GM18498 (cell line): ENCODE data around the gene IL27RA.

ENCODE experiments used
- ATAC-seq: cut with Tn5 transposase; IDR thresholded peaks from one replicate; pipeline ENCODE4 v1.9.1; 2021; ENCODE audit warnings: mild to moderate bottlenecking, moderate library complexity; ENCODE audit not compliant: unreplicated experiment

The IL27RA gene

DNA sequence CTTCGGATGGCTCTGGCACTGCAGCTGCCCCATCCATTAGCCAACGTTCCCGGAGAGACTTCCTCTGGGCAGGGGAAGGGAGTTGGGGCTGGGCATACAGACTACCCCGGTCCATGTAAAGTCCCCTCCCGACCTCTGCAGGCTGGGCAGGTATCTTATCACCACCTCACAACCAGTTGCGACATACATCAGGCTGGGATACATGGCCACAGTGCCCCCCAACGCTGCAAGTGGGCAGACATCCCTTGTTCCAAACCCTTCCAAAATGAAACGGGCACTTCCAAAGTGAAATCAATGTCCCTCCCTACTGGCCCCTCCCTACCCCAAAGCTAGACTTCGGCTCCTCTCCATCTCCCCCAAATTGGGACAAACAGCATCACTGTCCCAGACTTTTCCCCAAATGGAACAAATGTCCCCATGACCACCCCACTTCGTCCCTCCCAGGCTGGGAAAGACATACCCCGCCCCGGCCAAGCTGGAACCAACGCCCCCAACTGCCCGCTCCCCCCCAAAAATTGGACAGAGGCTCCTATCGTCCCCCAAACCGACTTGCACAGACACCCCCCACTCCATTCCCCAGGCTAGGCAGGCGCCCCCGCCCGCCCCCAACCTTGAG, 25.3 kb downstream of the IL27RA start:
- no peak for ATAC-seq

DNA sequence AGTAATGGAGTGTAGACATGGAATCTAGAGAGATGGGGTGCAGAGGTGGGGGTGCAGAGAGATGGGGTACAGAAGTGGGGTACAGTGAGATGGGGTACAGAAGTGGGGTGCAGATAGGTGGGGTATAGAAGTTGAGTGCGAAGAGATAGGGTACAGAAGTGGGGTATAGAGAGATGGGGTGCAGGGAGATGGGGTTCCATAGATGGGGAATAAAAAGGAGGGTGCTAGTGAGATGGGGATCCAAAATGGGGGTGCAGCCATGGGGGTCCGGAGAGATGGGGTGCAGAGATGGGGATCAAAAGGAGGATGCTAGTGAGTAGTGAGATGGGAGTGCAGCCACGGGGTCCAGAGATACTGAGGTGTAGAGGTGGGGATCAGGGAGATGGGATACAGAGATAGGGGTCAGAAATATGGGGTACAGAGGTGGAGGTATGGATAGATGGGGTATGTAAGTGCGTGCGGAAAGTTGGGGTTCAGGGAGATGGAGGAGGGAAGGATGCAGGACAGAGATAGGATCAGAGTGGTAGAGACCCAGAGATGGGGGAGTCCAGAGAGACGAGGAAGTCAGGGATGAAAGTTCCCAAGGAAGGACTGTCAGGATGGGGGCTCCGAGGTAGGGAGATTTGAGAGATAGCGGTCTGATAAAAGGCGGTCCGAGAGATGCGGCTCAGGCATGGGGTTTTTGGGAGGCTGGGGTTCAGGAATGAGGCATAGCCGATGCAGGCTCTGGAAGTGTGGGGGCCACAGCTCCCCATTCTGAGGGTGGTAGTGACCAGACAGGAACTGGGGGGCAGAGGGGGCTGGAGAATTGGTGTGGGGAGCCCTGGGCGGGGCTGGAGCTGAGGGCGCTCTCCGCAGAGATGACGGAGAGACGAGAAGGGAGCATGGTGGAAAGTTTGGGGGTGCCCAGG, 26.9 kb downstream of the IL27RA start:
- no peak for ATAC-seq

DNA sequence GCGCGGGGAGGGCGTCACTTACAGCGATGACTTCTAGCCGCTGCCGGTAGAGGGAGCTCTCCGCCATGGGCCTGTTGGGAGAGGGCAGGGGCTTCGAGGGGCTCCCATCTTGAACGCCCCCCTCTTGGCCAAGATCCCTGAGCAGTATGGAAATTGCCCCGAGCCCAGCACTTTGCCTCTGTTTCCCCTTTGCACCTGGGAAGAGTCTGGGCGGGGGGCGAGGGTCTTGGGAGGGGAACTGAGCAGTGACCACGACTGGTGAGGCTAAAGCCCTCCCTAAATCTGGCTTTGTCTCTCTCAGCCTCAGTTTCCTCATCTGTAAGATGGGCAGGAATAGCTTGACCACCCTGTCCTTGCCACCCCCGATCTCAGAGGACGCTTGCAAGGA, 27.5 kb downstream of the IL27RA start:
- no peak for ATAC-seq

DNA sequence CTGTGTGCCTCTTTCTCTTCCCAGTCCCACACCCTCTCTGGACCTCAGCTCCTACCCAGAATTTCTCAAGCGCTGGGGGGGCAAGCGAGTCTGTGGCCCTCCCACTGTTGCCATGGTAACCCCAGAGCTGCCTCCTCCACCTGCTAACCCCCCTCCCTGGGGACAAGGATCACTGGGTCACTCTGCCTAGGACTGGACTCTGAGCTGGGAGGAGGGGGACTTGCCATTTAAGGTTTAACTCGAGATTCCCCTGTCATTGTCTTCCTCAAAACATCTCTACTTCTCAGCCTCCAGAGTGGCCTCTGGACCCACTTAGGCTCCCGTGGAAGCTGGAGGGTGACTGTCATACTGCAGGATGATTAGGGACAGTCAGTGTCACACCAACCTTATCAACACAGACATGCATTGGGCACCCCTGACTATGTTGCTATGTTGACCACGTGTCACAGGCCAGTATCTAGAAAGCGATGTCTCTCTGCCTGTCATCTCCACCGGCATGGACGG, 28.1 kb downstream of the IL27RA start:
- no peak for ATAC-seq

DNA sequence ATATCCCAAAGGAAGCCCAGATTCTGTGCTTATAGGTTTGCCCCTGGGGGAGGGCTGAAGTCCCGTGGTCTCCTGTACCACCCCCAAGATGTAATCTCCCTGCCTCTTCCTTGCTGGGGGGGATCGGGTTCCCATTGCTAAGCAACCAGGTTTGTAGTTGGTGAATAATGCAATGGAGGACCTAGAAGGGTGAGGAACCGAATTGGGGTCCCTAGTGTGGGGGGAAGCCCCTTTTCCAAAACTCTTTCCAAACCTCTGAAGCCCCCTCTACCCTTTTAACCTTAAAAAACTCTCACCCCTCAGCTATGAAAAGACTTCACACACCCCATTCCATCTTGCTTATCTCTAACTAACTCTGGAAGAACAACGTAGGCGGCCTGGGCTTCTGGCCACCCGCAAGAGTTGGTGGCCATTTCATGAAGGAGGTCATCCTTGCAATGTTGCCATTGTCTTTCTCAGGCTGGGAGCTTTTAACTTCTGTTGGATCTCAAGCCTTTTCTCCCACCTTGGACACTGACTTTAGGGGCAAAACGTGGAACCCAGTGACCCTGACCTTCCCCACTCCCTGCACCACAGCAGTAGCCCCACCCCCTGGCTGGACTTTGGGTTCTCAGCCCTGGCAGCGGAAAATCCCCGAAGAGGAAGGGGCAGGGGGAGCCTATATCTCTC, 29.7 kb downstream of the IL27RA start:
- ATAC-seq: no peak

DNA sequence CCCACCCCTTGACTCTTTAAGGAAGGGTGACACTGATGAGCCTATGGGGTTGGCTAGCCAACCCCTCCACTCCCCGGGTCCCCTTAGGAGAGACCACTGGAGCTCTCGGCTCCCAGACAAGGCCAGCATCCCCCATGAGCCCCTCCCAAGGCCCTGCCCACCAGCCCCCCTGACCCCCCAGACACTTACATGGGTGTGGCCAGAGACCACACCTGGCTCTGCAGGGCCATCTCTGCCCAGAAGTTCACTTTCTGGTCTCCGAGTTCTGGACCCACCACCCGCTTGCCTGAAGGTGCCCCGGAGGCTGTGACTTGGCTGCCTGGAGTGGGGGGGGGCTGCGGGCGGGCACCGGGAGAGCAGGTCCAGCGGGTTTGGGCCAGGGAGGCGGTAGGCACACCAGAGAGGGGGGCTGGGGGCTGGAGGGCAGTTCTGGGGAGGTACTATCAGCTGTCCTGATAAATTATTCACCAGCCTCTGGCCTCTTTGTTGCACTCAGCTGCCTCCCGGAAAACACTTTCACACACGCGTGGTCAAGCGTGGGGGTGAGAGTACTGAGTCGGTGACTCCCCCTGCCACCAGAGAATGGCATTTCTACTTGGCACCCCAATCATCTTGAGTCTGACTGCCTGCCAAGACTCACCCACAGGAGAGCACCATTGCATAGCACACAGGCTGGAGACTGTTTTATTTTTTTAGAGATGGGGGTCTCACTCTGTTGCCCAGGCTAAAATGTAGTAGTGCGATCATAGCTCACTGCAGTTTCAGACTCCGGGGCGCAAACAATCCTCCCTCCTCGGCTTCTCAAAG, 30.4 kb downstream of the IL27RA start, which contains the start of gene PALM3:
Gene PALM3, minus strand, starts transcription at position 326 of the 807 bp plus-strand sequence. Its CDS starts 96 bp downstream, at position 230.
- ATAC-seq: no peak

DNA sequence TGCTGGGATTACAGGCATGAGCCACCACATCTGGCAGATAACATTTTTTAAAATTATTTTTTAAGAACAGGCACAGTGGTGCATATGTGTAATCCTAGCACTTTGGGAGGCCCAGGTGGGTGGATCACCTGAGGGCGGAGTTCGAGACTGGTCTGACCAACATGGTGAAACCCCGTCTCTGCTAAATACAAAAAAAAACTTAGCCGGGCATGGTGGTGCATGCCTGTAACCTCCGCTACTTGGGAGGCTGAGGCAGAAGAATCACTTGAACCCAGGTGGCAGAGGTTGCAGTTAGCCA, 30.9 kb downstream of the IL27RA start:
- no peak for ATAC-seq

DNA sequence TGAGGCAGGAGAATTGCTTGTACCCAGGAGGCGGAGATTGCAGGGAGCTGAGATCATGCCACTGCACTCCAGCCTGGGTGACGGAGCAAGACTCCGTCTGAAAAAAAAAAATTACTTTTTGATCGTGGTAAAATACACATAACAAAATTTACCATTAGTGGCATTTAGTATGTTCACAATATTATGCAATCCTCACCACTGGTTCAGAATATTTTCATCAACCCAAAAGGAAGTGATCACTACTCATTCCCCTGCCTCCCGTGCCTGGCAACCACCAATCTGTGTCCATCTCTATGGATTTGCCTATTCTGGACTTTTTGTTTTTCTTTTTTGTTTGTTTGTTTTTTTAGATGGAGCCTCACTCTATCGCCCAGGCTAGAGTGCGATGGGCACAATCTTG, 31.5 kb downstream of the IL27RA start:
- ATAC-seq: no peak

DNA sequence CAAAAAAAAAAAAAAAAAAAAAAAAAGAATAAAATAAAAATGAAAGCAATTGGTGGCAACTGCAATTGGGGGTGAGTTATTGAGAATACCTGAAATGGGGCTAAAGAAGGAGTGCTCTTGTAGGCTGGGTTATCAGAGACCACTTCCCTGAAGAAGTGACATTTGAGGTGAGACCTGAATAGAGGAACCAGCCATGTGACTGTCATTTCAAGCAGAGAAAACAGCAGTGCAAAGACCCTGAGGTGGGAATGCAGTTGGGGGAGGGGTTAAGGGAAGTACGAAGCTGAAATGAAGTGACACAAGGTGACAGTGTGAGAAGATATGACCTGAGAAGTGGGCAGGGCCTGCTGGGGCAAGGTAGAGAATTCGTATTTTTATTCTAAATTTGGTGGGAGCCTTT, 34.6 kb downstream of the IL27RA start:
- no peak for ATAC-seq

DNA sequence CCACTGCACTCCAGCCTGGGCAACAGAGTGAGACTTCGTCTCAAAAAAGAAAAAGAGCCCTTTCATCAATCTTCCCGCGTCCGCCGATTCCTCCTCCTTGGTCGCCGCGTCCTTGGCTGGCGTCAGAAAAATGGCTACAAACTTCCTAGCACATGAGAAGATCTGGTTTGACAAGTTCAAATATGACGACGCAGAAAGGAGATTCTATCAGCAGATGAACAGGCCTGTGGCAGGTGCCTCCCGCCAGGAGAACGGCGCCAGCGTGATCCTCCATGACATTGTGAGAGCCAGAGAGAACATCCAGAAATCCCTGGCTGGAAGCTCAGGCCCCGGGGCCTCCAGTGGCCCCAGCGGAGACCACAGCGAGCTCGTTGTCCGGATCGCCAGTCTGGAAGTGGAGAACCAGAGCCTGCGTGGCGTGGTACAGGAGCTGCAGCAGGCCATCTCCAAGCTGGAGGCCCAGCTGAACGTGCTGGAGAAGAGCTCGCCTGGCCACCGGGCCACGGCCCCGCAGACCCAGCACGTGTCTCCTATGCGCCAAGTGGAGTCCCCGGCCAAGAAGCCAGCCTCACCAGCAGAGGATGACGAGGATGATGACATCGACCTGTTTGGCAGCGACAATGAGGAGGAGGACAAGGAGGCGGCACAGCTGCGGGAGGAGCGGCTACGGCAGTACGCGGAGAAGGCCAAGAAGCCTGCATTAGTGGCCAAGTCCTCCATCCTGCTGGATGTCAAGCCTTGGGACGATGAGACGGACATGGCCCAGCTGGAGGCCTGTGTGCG, 38.9 kb downstream of the IL27RA start:
- no peak for ATAC-seq

DNA sequence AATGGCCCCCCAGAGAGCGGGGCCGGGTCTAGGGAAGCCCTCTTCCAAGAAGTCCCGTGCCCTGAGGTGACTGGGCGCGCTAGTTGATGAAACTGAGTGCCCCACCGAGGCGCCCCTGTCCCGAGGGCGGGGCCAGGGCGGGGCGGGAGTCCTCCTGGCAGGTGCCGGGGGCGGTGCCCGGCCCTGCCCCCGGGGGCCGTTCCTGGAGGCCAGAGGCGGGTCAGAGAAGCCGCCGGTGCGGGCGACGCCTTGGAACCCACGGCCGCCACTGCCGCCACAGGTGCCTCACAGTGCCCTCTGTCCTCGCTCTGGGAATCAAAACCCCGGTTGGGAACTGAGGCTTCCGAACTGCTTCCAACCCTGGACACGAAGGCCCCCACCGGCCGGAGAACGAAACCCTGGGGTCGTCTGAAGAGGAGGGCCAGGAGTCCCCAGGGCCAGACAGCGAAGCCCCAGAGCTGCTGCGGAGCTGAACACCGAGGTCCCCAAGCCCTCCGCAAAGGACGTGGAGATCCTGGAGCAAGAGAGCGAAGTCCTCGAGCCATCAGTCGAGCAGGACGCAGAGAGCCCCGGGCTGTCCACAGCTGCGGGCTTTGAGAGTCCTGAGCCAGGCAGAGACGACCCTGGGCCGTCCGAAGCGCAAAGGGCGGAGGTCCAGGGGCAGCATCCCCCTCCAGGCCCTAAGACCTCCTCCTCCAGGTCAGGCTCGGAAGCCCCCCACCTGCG, 41.1 kb downstream of the IL27RA start, which contains the start of gene MISP3:
Gene MISP3, plus strand, starts transcription at position 252 of the 726 bp plus-strand sequence. CDS start 524 bp downstream, outside the sequence.
- peak; percentile 36 for ATAC-seq

DNA sequence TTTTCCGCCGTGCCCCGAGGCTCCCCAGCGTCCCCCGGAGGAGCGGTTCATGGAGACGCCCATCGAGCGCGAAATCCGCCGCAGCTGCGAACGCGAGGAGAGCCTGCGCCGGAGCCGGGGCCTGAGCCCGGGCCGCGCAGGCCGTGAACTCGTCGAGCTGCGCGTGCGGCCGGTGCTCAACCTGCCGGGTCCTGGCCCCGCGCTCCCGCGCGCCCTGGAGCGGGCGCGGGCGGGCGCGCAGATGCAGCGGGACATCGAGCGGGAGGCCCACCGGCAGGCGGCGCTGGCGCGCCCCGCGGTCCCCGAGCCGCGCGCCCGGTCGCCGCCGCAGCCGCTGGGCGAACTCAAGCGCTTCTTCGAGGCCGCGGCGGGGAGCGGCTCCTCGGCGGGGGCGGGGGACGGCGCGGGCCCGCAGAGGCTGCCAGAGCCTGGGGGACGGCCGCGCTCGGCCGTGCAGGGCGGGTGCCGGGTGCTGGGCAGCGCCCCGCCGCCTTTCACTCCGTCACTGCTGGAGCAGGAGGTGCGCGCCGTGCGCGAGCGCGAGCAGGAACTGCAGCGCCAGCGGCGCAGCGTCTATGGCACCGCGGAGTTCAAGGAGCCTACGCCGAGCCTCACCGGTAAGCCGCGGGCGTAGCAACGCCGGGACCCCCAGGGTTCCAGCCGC, 41.8 kb downstream of the IL27RA start:
- ATAC-seq: peak; percentile 55

DNA sequence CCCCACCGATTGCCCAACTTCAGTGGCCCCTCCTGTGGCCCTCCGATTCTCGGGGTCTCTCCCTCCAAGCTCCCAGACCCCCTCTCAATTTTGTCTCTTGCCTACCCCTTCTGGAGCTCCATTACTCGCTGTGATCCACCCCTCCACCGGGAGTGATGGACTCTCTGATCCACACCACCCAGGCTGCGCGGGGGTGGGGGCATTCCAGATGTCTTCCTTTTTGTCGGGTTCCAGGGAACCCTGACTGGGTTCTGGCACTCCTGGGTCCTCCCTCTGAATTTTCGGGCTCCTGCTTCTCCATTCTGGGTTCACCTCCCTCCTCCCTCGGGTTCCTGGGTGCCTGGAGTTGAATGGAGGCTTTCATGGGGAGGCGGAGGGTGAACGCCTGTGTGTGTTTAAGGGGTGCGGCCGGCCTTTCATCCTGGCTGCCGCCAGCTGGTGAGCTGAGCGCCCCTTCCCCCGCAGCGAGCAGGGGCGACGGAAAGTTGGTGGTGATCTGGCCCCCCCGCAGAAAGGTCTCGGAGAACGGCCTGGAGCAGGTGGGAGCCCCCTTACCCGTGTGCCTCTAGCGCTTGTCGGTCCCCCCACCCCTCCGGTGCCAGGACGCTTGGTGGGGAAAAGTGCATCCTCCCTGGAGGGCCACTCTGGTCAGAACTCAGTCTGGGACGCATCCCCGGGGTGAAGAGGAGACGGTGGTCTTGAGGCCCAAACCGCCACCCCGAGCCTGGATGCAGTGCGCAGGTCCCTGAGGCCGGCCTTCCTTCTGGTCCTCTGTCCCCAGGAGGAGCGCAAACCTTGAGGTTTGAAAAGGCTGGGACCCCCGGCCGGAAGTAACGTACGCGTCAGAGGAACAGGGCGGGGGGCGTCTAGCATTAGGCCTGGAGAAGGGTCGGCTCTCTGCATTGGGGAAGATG, 42.6 kb downstream of the IL27RA start:
- no peak for ATAC-seq

DNA sequence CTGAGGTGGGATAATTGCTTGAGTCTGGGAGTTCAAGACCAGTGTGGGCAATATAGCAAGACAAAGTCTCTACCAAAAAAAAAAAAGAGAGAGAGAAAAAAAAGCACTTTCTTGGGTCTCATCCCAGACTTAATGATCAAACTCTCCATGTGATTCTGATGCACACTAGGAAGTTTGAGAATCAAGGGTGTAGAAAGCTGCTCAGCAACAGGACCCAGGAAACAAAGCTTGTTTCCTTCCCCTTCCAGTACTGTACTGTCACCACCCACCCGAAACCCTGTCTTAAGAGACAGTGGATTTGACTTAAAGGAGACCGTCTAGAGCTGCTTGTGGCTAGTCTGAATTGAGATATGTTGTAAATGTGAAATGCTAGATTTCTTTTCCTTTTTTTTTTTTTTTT, 46.8 kb downstream of the IL27RA start:
- no peak for ATAC-seq

DNA sequence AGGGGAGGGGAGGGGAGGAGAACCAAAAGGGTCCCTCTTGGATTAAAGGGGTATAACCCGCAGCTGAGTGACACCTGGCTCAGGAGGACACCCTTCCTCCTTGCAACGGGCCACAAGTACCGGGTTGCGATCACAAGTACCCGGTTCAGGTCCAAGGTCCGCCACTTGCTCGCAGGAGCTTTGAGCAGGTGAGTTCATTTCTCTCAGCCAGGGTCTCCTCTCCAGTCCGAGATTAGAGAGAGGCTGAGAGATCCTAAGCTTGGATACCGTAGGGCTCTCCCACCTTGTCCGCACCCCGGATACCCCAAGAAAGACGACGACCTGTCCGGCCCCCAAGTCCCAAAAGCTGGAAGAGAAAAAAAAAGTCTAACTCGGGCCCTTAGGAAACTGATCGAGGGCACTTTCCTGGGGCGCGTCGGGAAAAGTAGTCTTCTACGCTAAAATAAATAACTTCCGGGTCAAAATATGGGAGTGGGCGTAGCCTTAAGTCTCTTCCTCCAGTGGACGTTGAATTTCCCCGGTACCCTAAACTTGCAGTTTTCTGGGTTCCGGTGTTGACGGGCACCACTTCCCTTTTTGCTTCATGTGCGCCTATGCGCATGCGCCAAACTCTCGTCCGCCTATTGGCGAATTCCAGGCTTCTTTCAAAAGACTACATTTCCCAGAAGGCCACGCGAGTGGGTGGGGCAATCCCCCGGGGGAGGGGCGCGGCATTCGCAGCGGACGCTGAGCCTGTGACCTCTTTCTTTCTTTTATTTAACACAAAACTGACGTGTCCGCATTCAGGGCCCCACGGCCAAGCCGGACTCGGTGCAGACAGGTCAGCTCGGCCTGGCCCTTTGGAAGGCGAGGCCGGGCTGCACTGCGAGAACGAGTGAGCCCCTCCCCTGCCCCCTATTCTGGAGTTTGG, 49.6 kb downstream of the IL27RA start:
- peak; percentile 80 for ATAC-seq

DNA sequence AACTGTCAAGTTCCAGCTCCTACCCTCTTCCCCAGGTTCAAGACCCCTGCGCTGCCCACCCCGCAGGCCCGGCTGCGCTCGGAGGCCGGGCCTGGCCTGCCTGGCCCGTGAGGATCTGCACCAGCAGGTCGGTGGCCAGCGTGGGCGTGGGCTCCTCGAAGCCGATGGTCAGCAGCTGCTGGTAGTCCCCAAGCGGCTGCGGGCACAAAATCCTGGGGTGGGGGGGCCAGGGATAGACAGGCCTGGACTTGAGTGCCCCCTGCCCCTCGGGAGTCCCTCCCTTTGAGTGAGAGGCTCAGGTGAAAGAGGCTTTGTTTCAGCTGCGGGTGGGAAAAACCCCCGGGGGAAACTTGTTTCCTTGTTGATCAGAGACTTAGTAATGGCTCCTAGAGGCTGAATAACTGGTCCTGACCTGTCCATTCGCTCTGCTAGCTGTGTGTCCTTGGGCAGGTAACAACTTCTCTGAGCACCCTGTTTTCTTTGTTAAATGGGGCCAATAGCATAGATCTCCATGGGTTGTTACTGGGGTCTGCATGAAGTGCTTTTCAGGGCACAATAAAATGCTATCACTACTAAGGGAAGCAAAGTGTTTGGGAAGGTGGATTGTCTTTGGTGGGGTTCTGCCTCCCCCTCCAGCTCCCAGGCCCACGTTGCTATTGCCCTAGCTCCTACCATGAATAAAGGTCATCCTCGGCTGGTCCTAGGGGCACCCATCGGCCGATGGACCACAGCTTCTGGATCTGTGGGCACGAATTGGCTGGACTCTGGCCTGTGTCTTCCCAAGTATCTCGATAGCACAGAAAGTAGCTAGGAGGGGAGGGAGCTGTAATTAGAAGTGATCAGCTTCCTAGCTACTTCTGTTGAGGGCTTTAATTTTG, 50.5 kb downstream of the IL27RA start:
- ATAC-seq: no peak
